ENCODE measurements around the gene WWOX.

DNA sequence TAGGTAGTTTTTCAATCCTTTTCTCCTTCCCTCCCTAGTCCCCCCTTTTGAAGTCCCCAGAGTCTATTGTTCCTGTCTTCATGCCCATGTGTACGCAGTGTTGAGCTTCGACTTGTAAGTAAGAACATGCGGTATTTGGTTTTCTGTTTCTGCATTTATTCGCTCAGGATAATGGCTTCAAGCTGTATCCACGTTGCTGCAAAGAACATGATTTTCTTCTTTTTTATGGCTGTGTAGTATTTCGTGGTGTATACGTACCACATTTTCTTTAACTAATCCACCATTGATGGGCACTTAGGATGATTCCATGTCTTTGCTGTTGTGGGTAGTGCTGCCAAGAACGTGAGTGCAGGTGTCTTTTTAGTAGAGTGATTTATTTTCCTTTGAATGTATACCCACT, 651.2 kb downstream of the WWOX start:
- TF ChIP-seq, protein P1, sequence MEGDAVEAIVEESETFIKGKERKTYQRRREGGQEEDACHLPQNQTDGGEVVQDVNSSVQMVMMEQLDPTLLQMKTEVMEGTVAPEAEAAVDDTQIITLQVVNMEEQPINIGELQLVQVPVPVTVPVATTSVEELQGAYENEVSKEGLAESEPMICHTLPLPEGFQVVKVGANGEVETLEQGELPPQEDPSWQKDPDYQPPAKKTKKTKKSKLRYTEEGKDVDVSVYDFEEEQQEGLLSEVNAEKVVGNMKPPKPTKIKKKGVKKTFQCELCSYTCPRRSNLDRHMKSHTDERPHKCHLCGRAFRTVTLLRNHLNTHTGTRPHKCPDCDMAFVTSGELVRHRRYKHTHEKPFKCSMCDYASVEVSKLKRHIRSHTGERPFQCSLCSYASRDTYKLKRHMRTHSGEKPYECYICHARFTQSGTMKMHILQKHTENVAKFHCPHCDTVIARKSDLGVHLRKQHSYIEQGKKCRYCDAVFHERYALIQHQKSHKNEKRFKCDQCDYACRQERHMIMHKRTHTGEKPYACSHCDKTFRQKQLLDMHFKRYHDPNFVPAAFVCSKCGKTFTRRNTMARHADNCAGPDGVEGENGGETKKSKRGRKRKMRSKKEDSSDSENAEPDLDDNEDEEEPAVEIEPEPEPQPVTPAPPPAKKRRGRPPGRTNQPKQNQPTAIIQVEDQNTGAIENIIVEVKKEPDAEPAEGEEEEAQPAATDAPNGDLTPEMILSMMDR (IDR thresholded peaks at IDR 0.05; ENCODE audit: insufficient read depth, low read depth, low read length): no peak
- TF ChIP-seq EZH2 (IDR thresholded peaks at IDR 0.05; ENCODE audit: insufficient read depth, low read length): no peak
